ENCODE results near the gene RRAD.
A peak's percentile ranks its signal among the peaks of the same experiment; 100 is the strongest.
"Not testable (repeated sequence)": the region's sequence is repeated elsewhere in the genome, so short reads cannot be mapped to it uniquely, and the experiment has no call there.

The RRAD gene

DNA sequence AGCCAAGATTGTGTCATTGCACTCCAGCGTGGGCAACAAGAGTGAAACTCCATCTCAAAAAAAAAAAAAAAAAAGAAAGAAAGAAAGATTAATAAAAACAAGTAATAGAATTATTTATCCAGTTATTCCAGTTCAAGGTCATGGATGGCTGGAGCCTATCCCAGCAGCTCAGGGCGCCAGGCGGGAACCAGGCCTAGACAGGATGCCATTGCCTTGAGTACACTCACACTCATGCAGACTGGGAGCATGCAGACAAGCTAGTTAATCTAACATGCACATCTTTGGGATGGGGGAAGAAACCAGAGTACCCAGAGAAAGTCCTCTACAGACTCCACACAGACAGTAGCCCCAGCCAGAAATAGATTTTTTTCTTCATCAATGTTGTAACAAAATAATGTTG, 27.1 kb downstream of the RRAD start:
- peak; percentile 52 for DNase-seq

GRCh38 chr16:66896682-66897081, 28.7 kb downstream of the RRAD start:
- DNase-seq: not testable (repeated sequence)

DNA sequence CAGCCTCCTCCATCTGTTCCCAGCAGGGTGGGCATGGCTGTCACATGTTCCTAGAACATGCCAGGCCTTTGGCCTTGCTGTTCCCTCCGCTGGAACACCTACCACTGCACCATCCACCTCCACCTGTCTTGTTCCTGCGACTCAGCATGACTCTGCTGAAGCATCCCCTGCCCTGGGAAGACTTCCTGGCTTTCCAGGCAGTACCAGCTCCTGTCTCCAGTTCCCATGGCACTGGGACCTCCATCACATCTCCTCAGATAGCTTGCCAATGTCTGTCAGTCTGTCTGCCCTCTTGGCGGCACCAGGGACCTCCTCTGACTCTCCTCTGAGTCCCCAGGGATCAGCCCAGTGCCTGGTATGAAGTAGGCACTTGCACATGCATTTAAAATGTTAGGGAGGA, 29.3 kb downstream of the RRAD start:
- DNase-seq: no peak

DNA sequence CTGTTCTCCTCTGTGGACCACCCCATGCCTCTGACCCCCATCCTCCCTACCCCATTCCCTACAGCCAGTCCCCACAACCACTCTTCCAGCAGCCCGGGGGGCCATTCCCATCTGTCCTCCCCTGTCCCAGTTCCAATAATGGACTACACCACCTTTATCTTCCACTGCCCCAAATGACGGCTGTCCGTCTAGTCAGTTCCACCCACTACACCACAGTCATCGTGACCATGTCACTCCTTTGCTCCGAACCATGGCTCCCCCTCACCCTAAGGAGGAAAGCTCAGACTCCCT, 29.7 kb downstream of the RRAD start:
- DNase-seq: no peak

DNA sequence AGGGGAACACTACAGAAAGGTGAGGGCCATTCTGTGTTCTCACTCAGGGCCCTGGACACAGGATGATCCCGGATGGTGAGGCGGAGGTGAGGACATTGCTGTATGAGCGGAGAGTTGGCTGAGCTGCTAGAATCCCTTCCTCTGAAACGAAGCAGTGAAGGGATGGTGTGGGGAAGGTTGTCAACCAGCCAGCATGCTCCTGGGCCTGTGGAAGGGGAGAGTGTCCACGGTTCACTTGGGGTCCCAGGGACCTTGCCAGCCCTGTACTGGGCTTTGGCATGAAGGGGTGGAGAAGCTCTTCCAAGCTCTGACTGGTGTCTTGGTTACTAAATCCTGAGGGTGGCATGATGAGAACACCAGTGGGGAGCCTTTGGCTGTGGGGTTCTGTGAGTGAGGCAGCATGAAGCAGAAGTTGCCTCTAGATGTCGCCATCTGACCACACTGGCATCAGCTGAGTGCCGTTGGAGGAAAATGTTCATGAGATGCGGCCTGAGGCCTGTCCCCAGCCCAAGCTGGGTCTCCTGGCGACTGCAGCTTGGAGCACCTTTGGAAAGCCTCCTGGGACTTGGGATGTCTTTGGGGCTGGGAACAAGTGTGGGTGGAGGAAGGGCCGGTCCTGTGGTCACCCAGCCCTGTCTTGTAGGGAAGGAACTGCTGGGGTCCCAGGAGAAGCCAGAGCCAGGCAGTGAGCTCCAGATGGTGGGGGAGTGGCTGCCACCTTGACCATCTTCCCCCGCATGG, 30.2 kb downstream of the RRAD start:
- peak; percentile 68 for DNase-seq

DNA sequence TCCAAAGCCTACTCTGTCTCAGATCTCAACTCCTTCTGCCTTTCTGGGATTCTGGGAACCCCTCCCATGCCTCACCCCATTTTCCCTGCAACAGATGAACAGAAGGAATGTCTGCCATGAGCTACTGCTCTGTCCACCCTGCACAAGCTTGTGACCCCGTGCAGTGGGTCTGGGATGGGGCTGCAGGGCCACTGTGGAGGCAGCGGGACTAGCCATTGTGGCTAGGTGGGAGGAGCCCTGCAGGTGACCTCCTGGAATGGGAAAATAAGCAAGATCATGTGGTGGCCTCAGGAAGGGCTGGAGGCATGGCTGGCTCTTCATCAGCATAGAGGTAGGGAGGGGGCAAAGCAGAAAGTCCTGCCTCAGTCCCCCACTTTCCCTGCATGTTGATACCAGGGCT, 31.3 kb downstream of the RRAD start:
- DNase-seq: no peak

DNA sequence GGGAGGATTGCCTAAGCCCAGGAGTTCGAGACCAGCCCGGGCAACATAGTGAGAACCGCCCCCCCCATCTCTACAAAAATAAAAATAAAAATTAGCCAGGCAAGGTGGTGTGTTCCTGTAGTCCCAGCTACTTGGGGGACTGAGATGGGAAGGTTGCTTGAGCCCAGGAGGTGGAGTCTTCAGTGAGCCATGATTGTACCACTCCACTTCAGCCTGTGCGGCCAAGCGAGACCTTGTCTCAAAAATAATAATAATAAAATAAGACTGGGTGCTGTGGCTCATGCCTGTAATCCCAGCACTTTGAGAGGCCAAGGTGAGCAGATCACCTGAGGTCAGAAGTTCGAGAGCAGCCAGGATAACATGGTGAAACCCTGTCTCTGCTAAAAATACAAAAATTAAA, 33.5 kb downstream of the RRAD start:
- DNase-seq: no peak

DNA sequence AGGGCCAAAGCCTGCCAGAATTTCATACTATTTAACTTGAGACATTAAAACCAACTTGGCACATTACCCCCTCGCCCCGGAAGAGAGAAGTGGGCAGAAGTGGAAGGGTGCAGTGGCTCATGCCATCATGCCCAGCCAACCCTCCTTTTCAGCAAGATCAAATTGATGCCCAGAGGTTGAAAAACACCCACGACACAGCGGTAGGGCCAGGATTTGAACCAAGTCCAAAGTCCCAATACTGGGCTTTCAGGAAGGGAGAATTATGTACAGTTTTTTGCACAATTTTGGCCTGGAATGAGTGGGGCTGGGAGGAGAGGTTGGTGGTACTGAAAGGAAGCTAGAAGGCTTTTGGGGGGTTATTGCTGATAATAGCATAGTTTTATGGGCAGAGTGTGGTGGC, 34.0 kb downstream of the RRAD start:
- DNase-seq: no peak

DNA sequence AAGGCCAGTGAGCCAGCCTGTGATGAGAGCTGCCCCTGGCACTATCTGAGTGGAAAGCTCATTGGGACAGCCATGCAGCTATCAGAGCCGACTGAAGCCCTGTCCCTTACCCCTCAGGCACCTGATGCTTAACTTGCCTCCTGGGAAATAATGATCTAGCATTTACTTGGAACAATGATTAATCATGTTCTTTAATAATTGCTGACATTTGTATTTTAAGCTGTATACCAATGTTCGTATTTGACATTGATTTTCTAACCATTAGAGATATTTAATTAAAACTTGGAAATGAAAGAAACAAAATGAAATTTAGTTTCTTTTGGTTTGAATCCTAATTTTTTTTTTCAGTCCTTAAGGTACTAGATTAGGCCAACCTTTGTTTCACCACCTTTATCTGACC, 34.5 kb downstream of the RRAD start:
- DNase-seq: no peak

GRCh38 chr16:66889622-66890021, 35.7 kb downstream of the RRAD start:
- DNase-seq: no peak

GRCh38 chr16:66888647-66889615, 36.4 kb downstream of the RRAD start:
- no peak for DNase-seq

- no peak for DNase-seq
Observed at GRCh38 chr16:66886914-66887313, 38.4 kb downstream of the RRAD start.

GRCh38 chr16:66886321-66886720, 39.0 kb downstream of the RRAD start:
- no peak for DNase-seq

GRCh38 chr16:66885491-66885890, 39.8 kb downstream of the RRAD start:
- no peak for DNase-seq

GRCh38 chr16:66882702-66883101, 42.6 kb downstream of the RRAD start:
- DNase-seq: no peak

GRCh38 chr16:66881964-66882508, 43.3 kb downstream of the RRAD start:
- DNase-seq: no peak

DNA sequence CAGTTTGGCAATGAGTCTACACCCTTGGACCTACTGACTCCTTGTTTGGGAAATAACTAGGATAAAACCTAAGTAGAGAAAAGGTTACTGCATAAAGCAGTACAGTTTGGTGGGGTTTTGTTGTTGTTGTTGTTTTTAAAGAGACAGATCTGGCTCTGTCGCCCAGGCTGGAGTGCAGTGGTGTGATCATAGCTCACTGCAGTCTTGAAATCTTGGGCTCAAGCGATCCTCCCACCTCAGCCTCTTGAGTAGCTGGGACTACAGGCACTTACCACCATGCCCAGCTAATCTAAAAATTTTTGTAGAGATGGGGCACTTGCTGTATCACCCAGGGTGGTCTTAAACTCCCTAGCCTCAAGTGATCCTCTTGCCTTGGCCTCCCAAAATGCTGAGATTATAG, 43.8 kb downstream of the RRAD start:
- no peak for DNase-seq

DNA sequence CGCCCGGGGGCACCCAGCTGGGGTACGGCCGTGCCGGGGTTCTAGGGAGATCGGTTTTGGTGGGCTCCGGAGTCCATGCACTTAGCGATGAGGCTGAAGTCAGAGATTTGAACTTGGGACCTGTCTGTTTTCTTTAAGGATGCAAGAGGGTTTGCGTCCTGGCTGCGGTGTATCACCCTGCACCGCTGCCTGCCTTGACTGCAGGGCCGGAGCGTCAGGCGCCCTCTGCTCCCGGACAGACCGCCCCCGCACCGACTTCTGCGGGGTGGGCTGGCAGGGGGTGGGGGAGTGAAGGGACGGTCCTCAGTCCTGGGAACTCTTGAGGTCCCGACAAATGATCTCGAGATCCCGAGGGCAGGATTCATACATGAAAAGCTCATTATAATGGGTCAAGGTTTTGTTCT, 44.3 kb downstream of the RRAD start:
- no peak for DNase-seq

DNA sequence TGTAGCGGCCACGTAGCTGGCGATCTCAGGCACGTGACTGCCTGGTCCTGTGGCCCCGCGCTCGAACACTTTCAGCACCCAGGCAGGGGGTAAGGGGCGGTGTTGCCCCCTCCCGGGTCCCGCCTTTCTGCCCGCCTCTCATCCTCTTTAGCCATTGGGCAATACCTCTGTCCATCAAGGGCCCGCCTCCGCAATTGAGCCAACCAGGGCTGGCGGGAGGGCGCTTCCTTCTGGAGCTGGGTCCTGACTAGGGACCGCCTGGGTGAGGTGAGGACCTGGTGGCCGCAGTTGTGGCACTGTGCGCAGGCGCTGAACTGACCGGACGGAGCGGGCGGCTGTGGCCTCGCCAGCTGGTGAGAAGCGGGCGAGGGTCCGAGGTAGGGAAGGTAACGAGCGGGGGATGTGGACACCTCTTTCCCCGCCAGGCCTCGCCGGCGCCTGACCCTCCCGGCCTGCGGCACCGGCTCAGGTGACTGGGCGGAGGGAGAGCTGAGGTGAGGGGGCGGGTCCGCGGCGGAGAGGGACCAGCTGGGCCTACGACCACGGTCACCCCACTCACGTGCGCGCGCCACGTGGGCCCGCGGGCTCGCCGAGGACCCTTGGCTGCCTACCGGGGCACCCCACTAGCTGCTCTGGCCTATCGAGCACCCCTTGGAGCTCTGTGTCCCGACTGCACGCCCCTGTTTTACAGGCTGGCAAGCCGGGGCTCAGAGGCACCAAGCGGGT, 44.9 kb downstream of the RRAD start, which contains the start of gene PDP2:
Gene PDP2 (plus strand): TSS at position 228 of the 726 bp plus-strand sequence. CDS start 3,770 bp downstream, outside the sequence.
- peak; percentile 94 for DNase-seq

GRCh38 chr16:66878067-66878466, 47.3 kb downstream of the RRAD start:
- peak; percentile 46 for DNase-seq

- DNase-seq: peak; percentile 38
Observed at GRCh38 chr16:66874079-66874775, 51.1 kb downstream of the RRAD start.

- no peak for DNase-seq
Observed at GRCh38 chr16:66873685-66874055, 51.7 kb downstream of the RRAD start.

Data from fibroblast of upper back skin (primary cell).